Caco-2 (cell line): Measurements from ENCODE around the gene MTMR11. TPM values are rescaled to one million over a fixed set of nuclear protein-coding genes. Genes with fewer than 3 reads are reported as not detected.

Experiments used
- BruUV-seq: library from RNA; stranded (reverse); fragments of 400-500 nt; replicated peaks from 2 replicates; lab custom pipeline; 2021; lab: Mats Ljungman, UMichigan
- CTCF ChIA-PET: fragments of 300-600 bp; sonication (Branson Sonifier 250); formaldehyde crosslinking; loops from one replicate; lab custom pipeline; 2022; ENCODE audit warnings: antibody characterized with exemption; lab: Charles Lee
- POLR2A ChIA-PET: fragments of 300-600 bp; sonication (Branson Sonifier 250); formaldehyde crosslinking; loops from one replicate; lab custom pipeline; 2022; ENCODE audit warnings: antibody characterized with exemption; lab: Charles Lee
- DNase-seq, 2 experiments: peaks; one replicate each; pipeline versions ENCODE4 v3.0.0 to v3.0.0-alpha.2; 2020 to 2022
- H3K27me3 ChIP-seq: replicated peaks from 2 replicates; pipeline ENCODE4 v1.6.0; 2011; ENCODE audit warnings: low read length; ENCODE audit not compliant: control insufficient read depth, insufficient read depth
- H3K36me3 ChIP-seq: 2 replicates; pipeline ENCODE4 v1.5.1; 2011; ENCODE audit warnings: low read length; ENCODE audit not compliant: control insufficient read depth, insufficient read depth
- H3K4me1 ChIP-seq: fragments of 250-450 bp; sonication (Bioruptor Pico); 2 replicates; pipeline ENCODE4 v1.5.1; 2020; ENCODE audit warnings: mild to moderate bottlenecking
- H3K4me3 ChIP-seq: 2 replicates; pipeline ENCODE4 v1.5.1; 2011; ENCODE audit warnings: low read depth, mild to moderate bottlenecking, control low read depth, low read length
- H3K9me3 ChIP-seq: fragments of 250-450 bp; sonication (Bioruptor Pico); 2 replicates; pipeline ENCODE4 v1.5.1; 2020; ENCODE audit warnings: mild to moderate bottlenecking, moderate library complexity
- H3K27ac Mint-ChIP-seq: one replicate; pipeline ENCODE4 v1.8.0; 2022; ENCODE audit warnings: mixed read lengths; ENCODE audit not compliant: unreplicated experiment
- H3K27me3 Mint-ChIP-seq: one replicate; pipeline ENCODE4 v1.8.0; 2022; ENCODE audit warnings: mixed read lengths; ENCODE audit not compliant: insufficient read depth, unreplicated experiment
- H3K36me3 Mint-ChIP-seq: one replicate; pipeline ENCODE4 v1.8.0; 2022; ENCODE audit warnings: mild to moderate bottlenecking, mixed read lengths; ENCODE audit not compliant: insufficient read depth, unreplicated experiment
- H3K4me1 Mint-ChIP-seq: one replicate; pipeline ENCODE4 v1.8.0; 2022; ENCODE audit warnings: low read depth, mixed read lengths; ENCODE audit not compliant: unreplicated experiment
- H3K4me3 Mint-ChIP-seq: one replicate; pipeline ENCODE4 v1.8.0; 2022; ENCODE audit warnings: mild to moderate bottlenecking, moderate library complexity, mixed read lengths; ENCODE audit not compliant: unreplicated experiment
- H3K9me3 Mint-ChIP-seq: one replicate; pipeline ENCODE4 v1.8.0; 2022; ENCODE audit warnings: mixed read lengths; ENCODE audit not compliant: unreplicated experiment
- intact Hi-C: fragments of 100-400 bp; cut with micrococcal nuclease; formaldehyde crosslinking; loops from one replicate; pipeline ENCODE4 v1.10.0; 2022; ENCODE audit not compliant: unreplicated experiment
- total RNA-seq: library from RNA; stranded (reverse); gene quantifications from 2 replicates; pipeline ENCODE4 v1.2.3, GENCODE V29; 2022
- TF ChIP-seq, protein P1 (sequence below), 2 experiments: fragments of 200-600 bp in 1 of 2; IDR thresholded peaks; 1 replicate in 1 of 2; 2 replicates in 1 of 2; pipeline versions ENCODE4 v1.5.1 to v1.8.0; 2011 to 2022; ENCODE audit warnings: antibody characterized with exemption in 1 of 2, control low read depth in 1 of 2, inconsistent platforms in 1 of 2, low read depth in 1 of 2, low read length in 1 of 2, mild to moderate bottlenecking in 1 of 2, moderate library complexity in 1 of 2; ENCODE audit not compliant: insufficient read depth in 1 of 2, severe bottlenecking in 1 of 2, unreplicated experiment in 1 of 2

The MTMR11 gene
- total RNA-seq, 1 experiment from 2014 or later: 2.2 TPM

GRCh38 chr1:149966405-149966804 is 29.7 kb upstream of the MTMR11 start:
- H3K27me3 Mint-ChIP-seq: no peaks in the 10 kb centered on the region
- TF ChIP-seq, protein P1, sequence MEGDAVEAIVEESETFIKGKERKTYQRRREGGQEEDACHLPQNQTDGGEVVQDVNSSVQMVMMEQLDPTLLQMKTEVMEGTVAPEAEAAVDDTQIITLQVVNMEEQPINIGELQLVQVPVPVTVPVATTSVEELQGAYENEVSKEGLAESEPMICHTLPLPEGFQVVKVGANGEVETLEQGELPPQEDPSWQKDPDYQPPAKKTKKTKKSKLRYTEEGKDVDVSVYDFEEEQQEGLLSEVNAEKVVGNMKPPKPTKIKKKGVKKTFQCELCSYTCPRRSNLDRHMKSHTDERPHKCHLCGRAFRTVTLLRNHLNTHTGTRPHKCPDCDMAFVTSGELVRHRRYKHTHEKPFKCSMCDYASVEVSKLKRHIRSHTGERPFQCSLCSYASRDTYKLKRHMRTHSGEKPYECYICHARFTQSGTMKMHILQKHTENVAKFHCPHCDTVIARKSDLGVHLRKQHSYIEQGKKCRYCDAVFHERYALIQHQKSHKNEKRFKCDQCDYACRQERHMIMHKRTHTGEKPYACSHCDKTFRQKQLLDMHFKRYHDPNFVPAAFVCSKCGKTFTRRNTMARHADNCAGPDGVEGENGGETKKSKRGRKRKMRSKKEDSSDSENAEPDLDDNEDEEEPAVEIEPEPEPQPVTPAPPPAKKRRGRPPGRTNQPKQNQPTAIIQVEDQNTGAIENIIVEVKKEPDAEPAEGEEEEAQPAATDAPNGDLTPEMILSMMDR (IDR thresholded peaks at IDR 0.05; ENCODE audit: insufficient read depth in 1 of 2, low read depth in 1 of 2, low read length in 1 of 2, severe bottlenecking in 1 of 2, unreplicated experiment in 1 of 2): no peak
- H3K4me3 ChIP-seq: no peak overlapping the region
- H3K9me3 Mint-ChIP-seq: no peaks in the 10 kb centered on the region
- peaks cover 49% of the 10 kb centered on the region for H3K36me3 Mint-ChIP-seq
- no peak overlapping the region for H3K27ac Mint-ChIP-seq
- no peaks in the 10 kb centered on the region for H3K27me3 ChIP-seq
- no TSS peak for BruUV-seq
- H3K4me1 Mint-ChIP-seq: no peaks in the 10 kb centered on the region
- POLR2A ChIA-PET: interaction anchor here (0.5 to 0.6 kb wide), 2 partner anchors 221 to 612 kb away, joined by 5 to 6 read pairs; no protein-coding TSS in a partner anchor
- intact Hi-C loops: no loop called here
- CTCF ChIA-PET: no interaction called here
- no peaks in the 10 kb centered on the region for H3K4me1 ChIP-seq
- H3K36me3 ChIP-seq: 0 out of 2 replicates have a peak, but pooled peaks cover 5% of the 10 kb centered on the region
- DNase-seq: no peak
- H3K9me3 ChIP-seq: no peaks in the 10 kb centered on the region
- no peak overlapping the region for H3K4me3 Mint-ChIP-seq

DNA sequence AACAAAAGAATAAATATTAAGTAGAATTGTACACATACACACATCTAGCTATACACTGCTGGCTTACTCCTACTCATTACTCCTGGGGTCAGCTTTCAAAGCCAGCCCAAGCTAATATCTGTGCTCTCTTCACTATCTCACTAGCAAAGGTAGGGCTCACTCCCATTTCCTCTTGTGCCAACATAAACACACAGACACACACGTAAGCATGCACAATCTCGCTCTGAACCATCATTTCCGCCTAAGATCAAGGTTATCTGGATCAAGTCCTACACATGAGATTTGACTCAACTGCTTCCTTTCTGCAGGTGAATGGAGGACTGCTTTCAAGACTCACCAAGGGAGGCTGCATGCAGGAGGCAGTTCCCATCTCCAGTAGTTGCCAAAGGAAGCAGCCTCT is 28.8 kb upstream of the MTMR11 start:
- Mint-ChIP-seq H3K4me1 (no peaks in the 10 kb centered on the region), H3K27ac (no peak overlapping the region), H3K27me3 (no peaks in the 10 kb centered on the region), H3K36me3 (peaks cover 46% of the 10 kb centered on the region), H3K4me3 (no peak overlapping the region), H3K9me3 (no peaks in the 10 kb centered on the region)
- POLR2A ChIA-PET: no interaction called here
- TF ChIP-seq, protein P1 (IDR thresholded peaks at IDR 0.05; ENCODE audit: insufficient read depth in 1 of 2, low read depth in 1 of 2, low read length in 1 of 2, severe bottlenecking in 1 of 2, unreplicated experiment in 1 of 2): no peak
- no TSS peak for BruUV-seq
- DNase-seq: no peak
- H3K4me3 ChIP-seq: no peak overlapping the region
- H3K36me3 ChIP-seq: peaks cover 5% of the 10 kb centered on the region; the same call in 1 of the 2 replicates
- intact Hi-C loops: no loop called here
- no peaks in the 10 kb centered on the region for H3K4me1 ChIP-seq
- H3K9me3 ChIP-seq: no peaks in the 10 kb centered on the region
- no peaks in the 10 kb centered on the region for H3K27me3 ChIP-seq
- CTCF ChIA-PET: no interaction called here

- H3K9me3 ChIP-seq: no peaks in the 10 kb centered on the region
- peaks cover 8% of the 10 kb centered on the region; the same call in 1 of the 2 replicates for H3K36me3 ChIP-seq
- no peak overlapping the region for H3K27ac Mint-ChIP-seq
- H3K4me3 Mint-ChIP-seq: no peak overlapping the region
- TF ChIP-seq, protein P1 (IDR thresholded peaks at IDR 0.05; ENCODE audit: insufficient read depth in 1 of 2, low read depth in 1 of 2, low read length in 1 of 2, severe bottlenecking in 1 of 2, unreplicated experiment in 1 of 2): no peak
- no TSS peak for BruUV-seq
- no peaks in the 10 kb centered on the region for H3K4me1 ChIP-seq
- no peaks in the 10 kb centered on the region for H3K9me3 Mint-ChIP-seq
- peaks cover 67% of the 10 kb centered on the region for H3K36me3 Mint-ChIP-seq
- H3K4me3 ChIP-seq: no peak overlapping the region
- no peak for DNase-seq
- intact Hi-C loops: no loop called here
- H3K27me3 Mint-ChIP-seq: no peaks in the 10 kb centered on the region
- CTCF ChIA-PET: no interaction called here
- POLR2A ChIA-PET: interaction anchor here (0.5 kb wide), 1 partner anchor 566 kb away, joined by 5 read pairs; no protein-coding TSS in a partner anchor
- H3K4me1 Mint-ChIP-seq: no peaks in the 10 kb centered on the region
- no peaks in the 10 kb centered on the region for H3K27me3 ChIP-seq
Measured at GRCh38 chr1:149963358-149963757, 26.7 kb upstream of the MTMR11 start.
